HG03103 (cell line): ENCODE results near the gene CACNG1.
"Not testable (repeated sequence)": the region's sequence is repeated elsewhere in the genome, so short reads cannot be mapped to it uniquely, and the experiment has no call there.

Experiments used
- ATAC-seq: cut with Tn5 transposase; IDR thresholded peaks from one replicate; pipeline ENCODE4 v1.9.1; 2021; ENCODE audit warnings: low read depth; ENCODE audit not compliant: unreplicated experiment

The CACNG1 gene

GRCh38 chr17:67024736-67025135 lies 19.6 kb upstream of the CACNG1 start:
- ATAC-seq: no peak

DNA sequence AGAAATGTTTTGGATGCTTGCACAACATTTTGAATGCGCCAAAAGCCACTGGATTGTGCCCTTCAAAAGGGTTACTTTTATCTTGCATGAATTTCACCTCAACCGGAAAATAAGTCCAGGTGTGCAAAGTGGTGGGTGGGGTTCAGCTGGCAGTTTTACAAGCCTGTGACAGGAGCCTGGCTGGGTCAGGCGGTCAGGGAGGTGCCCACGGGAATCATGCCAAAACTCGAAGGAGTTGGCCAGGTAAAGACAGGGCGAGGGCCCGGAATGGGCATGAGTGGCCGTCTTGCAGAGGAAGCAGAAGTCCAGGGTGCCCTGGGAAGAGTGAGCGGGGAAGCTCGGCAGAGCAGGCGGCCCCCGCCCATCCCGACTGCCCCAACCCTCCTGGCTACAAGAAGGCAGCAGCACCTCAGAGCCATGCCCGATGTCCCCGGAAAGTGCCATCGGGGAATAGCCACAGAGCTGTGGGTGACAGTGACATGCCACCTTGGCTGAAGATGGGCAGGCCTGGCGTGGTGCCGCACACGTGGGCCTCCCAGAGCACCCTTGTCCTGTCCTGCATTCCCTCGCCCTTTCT lies 19.1 kb upstream of the CACNG1 start:
- no peak for ATAC-seq

DNA sequence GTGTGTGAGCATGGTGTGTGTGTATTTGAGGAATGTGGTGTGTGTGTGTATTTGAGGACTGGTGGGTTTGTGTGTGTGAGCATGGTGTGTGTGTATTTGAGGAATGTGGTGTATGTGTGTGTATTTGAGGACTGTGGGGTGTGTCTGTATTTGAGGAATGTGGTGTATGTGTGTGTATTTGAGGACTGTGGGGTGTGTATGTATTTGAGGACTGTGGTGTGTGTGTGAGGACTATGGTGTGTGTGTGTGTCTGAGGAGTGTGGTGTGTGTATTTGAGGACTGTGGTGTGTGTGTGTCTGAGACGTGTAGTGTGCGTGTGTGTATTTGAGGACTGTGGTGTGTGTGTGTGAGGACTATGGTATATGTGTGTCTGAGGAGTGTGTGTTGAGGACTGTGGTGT lies 18.0 kb upstream of the CACNG1 start:
- ATAC-seq: no peak

- ATAC-seq: no peak
Observed at GRCh38 chr17:67027031-67027628, 17.2 kb upstream of the CACNG1 start.

- ATAC-seq: no peak
Observed at GRCh38 chr17:67030641-67031040, 13.7 kb upstream of the CACNG1 start.

DNA sequence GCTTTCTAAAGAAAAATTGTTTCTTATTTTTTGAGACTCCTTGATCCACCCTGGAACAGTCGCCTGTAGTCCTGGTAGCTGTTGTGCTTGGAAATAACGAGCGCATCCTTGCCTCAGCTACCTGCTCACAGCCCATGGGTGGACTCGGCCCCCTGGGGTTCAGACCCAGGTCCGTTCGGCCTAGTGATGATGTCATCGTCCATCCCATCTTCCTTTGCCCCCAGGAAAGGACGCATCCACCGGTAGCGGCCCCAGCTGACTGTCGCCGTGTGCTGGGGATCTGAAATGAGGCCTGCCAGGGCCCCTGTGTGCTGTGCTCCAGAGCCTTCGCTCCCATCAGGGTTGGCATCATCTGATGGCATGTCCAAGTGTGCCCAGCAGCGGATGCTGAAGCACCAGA lies 12.0 kb upstream of the CACNG1 start:
- ATAC-seq: no peak

DNA sequence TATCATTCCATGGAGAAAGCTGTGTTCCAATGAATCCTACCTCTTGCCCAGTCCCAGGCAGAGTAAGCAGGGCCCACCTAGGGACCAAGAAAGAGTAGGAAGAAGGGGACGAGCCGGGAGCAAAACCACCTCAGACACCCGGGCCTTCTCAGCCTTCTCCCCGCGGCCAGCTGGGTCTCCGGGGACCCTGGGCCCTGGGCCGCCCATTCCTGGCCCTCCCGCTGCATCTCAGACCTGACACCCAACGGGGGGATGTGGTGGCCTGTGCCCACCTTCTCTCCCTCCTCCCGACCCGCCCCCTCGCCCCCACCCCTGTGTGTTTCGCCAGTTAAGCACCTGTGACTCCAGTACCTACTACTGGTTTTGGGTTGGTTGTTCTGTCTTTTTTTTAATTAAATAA lies 11.4 kb upstream of the CACNG1 start:
- no peak for ATAC-seq

DNA sequence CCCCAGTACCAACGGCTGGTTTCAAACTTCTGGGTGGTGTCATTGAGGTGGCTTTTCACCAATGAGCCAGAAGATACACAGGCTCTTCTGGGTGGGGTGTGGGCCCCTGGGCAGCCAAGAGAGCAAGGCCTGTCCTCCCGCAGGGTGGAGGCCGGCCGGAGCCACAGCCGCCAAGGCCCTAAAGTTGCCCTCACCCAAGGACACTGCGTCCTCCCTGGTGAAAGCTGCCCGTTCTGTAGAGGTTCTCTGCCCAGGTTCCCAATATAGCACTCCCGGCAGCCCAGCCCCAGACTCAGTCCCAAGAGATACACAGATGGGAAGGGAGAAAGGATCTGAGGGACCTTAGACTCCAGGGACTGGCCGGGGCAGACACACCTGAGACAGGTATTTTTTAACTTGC lies 10.7 kb upstream of the CACNG1 start:
- ATAC-seq: no peak

DNA sequence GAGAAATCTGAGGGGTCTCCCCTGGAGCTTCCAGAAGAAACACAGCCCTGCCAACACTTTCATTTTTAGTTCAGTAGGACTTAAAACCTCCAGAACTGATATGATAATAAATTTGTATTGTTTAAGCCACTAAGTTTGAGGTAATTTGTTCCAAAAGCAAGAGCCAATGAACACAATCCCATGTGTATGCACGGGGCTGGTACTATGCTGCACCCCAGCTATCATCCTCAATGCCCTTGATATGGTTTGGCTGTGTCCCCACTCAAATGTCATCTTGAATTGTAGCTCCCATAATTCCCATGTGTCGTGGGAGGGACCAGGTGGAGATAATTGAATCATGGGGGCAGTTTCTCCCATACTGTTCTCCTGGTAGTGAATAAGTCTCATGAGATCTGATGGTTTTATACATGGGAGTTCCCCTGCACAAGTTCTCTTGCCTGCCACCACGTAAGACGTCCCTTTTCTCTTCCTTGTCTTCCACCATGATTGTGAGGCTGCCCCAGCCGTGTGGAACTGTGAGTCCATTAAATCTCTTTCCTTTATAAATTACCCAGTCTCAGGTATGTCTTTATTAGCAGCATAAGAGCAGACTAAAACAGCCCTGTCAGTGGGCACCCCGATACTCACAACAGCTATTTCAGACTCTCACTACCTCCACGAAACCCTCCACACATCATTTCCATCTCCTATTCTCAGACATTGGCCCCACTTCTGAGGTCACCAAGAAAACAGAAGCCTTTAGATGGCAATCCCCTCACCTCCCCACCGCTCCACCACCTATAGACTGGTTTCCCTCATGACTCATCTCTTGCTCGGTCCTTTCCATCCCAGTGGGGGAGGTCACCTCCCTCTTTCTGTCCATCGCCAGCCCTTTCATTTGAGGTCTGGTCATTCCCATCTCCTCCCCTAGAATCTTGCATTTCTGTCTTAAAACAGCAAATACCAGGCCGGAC lies 8.9 kb upstream of the CACNG1 start:
- ATAC-seq: no peak

DNA sequence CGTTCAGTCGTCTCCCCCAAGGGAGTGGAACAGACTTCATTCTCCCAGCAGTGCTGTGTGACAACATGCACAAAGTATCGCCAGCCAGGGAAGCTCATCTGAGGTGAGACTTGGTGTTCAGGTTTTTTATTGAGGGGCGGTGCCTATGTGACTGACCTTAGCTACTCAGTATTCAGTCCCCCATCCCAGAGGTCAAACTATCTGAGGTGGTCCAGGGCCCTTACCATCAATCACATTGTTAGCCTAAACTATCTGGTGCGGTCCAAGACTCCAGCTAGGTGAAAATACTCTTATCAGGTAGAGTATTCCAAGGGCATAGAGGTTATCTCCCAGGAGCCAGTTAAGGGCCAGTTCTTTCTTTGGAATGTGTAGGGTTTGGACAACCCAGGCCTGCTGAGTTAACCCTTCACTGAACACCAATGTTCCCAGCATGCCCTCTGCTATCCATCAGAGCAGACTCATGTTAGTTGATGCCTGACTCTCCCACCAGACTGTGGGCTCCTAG lies 5.4 kb upstream of the CACNG1 start:
- no peak for ATAC-seq

DNA sequence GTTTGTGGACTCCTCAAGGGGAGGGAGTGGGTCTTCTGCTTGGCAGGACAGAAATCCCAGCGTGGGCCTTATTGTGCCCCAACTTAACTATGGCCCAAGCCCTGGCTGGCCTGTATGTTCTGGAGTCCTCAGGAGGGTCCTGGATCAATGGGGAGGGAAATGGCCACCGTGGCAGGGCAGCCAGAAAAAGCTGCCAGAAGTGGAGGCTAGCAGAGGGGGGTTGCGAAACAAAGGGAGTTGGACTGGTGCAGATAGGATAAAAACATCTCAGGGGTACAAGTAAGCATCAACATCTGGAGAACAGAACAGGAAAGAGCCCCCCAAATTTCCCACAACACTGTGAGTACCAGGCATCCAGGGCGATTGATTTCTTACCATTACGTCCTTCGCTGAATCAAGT lies 3.7 kb upstream of the CACNG1 start:
- no peak for ATAC-seq

GRCh38 chr17:67041119-67041518 lies 3.2 kb upstream of the CACNG1 start:
- ATAC-seq: not testable (repeated sequence)

GRCh38 chr17:67041531-67041930 lies 2.8 kb upstream of the CACNG1 start:
- ATAC-seq: no peak

- no peak for ATAC-seq
Observed at GRCh38 chr17:67041941-67042899, 2.1 kb upstream of the CACNG1 start.

DNA sequence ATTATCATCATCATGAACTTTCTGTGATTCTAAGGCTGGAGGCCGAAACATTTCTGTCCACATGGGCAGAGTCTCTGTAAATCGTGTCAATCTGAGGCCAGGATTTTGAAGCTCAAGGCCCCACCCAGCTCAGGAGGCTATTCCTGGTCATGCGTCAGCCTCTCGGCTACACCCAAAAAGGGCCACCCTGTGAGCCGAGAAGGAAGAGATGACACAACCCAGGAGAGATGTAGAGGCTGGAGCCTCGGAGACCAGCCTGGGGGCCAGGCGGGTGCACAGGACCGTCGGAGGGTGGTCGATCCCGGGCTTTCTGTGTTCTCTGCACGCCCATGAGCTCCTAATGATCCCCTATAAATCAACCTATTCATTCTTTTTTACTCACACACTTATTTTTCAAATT lies 1.1 kb upstream of the CACNG1 start:
- ATAC-seq: no peak

- ATAC-seq: no peak
Observed at GRCh38 chr17:67044940-67045339, 586 bp downstream of the CACNG1 start.

DNA sequence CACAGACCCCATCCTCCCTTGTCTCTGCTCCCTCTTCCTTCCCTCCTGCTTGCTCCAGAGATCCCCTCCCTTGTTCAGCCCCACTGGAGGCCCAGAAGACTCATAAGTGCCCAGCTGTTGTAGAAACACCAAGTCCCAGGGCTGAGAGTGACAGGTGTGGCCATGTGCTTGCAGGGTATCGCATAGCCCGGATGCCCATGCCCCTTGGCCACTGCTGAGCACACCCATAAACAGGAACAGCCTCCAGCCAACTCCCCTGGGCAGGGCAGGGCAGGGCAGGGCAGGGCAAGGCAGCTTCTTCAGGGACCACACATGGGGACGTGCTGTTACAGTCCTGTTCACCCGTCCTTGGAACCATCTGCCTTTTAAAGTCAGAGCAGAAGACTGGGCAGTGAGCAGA lies 2.0 kb downstream of the CACNG1 start:
- ATAC-seq: no peak

DNA sequence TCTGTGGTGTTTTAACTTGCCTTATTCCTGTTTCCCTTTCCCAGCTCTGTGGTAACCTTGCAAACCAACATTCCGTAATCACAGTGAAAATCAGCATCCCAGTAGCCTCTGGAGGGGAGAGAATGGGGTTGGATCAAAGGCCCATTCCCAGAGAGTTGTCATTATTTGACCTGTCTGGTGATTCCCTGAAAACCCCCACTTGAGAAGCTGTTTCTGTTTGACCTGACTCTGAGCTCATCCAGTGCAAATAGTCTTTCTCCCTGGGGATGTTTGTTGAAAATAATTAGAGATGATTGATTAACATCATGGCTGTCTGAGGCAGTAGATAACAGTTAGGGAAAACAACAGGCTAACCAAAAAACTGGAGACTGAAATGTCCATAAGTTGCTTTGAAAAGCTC lies 3.0 kb downstream of the CACNG1 start:
- ATAC-seq: no peak

DNA sequence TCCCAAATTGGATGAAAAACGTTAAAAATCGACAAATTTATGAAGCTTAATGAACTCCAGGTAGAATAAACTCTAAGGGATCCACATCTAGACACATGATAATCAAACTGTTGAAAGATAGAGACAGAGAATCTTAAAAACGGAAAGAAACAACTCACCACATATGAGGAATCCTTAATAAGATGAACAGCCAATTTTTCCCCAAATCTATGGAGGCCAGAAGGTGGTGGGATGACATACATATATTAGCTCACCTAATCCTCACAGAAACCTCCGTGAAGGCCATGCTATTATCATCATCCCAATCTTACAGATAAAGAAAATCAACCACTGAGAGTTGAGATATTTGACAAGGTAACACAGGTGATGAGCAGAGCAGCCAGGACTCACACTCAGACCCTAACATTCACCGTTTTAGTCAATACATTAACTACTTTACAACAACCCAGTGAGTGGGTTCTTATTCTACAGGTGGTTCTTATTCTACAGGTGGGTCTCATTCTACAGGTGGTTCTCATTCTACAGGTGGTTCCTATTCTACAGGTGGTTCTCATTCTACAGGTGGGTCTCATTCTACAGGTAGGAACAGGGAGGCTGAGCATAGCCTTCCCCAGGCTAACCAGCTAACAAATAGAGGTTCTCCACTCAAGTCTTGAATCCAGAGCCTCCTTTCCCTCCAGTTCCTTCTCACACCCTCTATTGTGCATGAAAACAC lies 4.8 kb downstream of the CACNG1 start:
- no peak for ATAC-seq

DNA sequence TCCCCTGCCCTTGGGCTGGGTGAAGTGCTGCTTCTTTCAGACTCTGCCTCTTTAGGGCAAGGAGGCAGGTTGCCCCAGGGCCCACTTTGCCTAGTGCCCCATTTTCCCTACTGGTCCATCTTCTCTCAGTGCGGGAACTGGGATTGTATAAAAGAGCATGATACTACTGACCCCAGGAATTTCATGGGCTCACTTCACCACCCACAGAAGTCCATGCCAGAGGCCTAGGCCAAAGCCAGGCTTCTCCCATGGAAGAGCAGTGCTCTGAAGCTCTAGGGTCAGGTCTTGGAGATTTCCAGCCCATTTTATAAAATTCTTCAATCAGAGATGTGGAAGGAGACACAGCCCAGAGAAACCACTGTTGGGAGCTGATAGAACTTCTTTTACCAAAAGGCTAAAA lies 5.7 kb downstream of the CACNG1 start:
- no peak for ATAC-seq
